Activated CD4-positive, alpha-beta T cell treated with anti-CD3 and anti-CD28 coated beads for 1 hour (primary cell): Measurements from ENCODE around the gene SBF2.
"Not testable (repeated sequence)": the region's sequence is repeated elsewhere in the genome, so short reads cannot be mapped to it uniquely, and the experiment has no call there.

Experiments used
- DNase-seq: peaks from one replicate; pipeline ENCODE4 v3.0.0-alpha.2; 2020

Gene SBF2

GRCh38 chr11:10263929-10264328, 30.1 kb downstream of the SBF2 start:
- no peak for DNase-seq

GRCh38 chr11:10261821-10262220, 32.2 kb downstream of the SBF2 start:
- DNase-seq, result no peak

GRCh38 chr11:10257478-10257877, 36.5 kb downstream of the SBF2 start:
- DNase-seq, result no peak

GRCh38 chr11:10255388-10256125, 38.5 kb downstream of the SBF2 start:
- DNase-seq, result no peak

- not testable (repeated sequence) for DNase-seq
Observed at GRCh38 chr11:10249448-10250131, 44.4 kb downstream of the SBF2 start.

- DNase-seq, result no peak
Observed at GRCh38 chr11:10247011-10247410, 47.0 kb downstream of the SBF2 start.

GRCh38 chr11:10243896-10244575, 50.0 kb downstream of the SBF2 start:
- no peak for DNase-seq

GRCh38 chr11:10236840-10237239, 57.2 kb downstream of the SBF2 start:
- DNase-seq, result no peak

- DNase-seq, result no peak
Observed at GRCh38 chr11:10233581-10233980, 60.4 kb downstream of the SBF2 start.

GRCh38 chr11:10232756-10233155, 61.3 kb downstream of the SBF2 start:
- no peak for DNase-seq

- not testable (repeated sequence) for DNase-seq
Observed at GRCh38 chr11:10231803-10232202, 62.2 kb downstream of the SBF2 start.

GRCh38 chr11:10225553-10225952, 68.5 kb downstream of the SBF2 start:
- DNase-seq, result no peak

- no peak for DNase-seq
Observed at GRCh38 chr11:10222399-10222798, 71.6 kb downstream of the SBF2 start.

GRCh38 chr11:10221342-10221741, 72.7 kb downstream of the SBF2 start:
- no peak for DNase-seq

GRCh38 chr11:10211470-10211869, 82.5 kb downstream of the SBF2 start:
- DNase-seq, result no peak

GRCh38 chr11:10209326-10209725, 84.7 kb downstream of the SBF2 start:
- DNase-seq, result no peak

GRCh38 chr11:10208131-10208575, 85.9 kb downstream of the SBF2 start:
- no peak for DNase-seq

- DNase-seq, result no peak
Observed at GRCh38 chr11:10205928-10206327, 88.1 kb downstream of the SBF2 start.

GRCh38 chr11:10204021-10204420, 90.0 kb downstream of the SBF2 start:
- no peak for DNase-seq

GRCh38 chr11:10201343-10201742, 92.7 kb downstream of the SBF2 start:
- DNase-seq, result no peak

- DNase-seq, result no peak
Observed at GRCh38 chr11:10197091-10197490, 96.9 kb downstream of the SBF2 start.

- no peak for DNase-seq
Observed at GRCh38 chr11:10192036-10192435, 102.0 kb downstream of the SBF2 start.

GRCh38 chr11:10181811-10182210, 112.2 kb downstream of the SBF2 start:
- no peak for DNase-seq

GRCh38 chr11:10164621-10165020, 129.4 kb downstream of the SBF2 start:
- DNase-seq, result no peak
